ENCODE results near the gene HAUS7. TPM values are rescaled to one million over a fixed set of nuclear protein-coding genes. Genes with fewer than 3 reads are reported as not detected.

HAUS7 gene
- total RNA-seq, 1 experiment from 2014 or later = 59.9 TPM

GRCh38 chrX:153423652-153424051 is 46.7 kb downstream of the HAUS7 start:
- Histone ChIP-seq H3K4me1 (ENCODE audit: control insufficient read depth, insufficient read depth, low read length) (no peaks in the 10 kb centered on the region), H3K9me3 (ENCODE audit: control insufficient read depth, insufficient read depth, low read depth, low read length) (no peaks in the 10 kb centered on the region), H3K4me3 (ENCODE audit: low read depth in 2 of 2, low read length in 2 of 2) (no peak overlapping the region), H3K27ac (ENCODE audit: low read length) (no peak overlapping the region), H3K27me3 (ENCODE audit: control insufficient read depth, insufficient read depth, low read length) (no peaks in the 10 kb centered on the region), H3K36me3 (ENCODE audit: control insufficient read depth, insufficient read depth, low read length) (no peaks in the 10 kb centered on the region)
- in situ Hi-C loops (cut with HindIII; ENCODE audit: low pct_unique_long_range_greater_than_20kb, low sequenced_read_pairs) (no loop called here), intact Hi-C loops (cut with micrococcal nuclease; ENCODE audit: unreplicated experiment) (no loop called here)
- ATAC-seq (no peak), DNase-seq (ENCODE audit: low read depth, low spot score) (no peak)
- CTCF ChIA-PET = no interaction called here
- POLR2A ChIA-PET = no interaction called here
- TF ChIP-seq POLR2AphosphoS5 (IDR thresholded peaks at IDR 0.05; ENCODE audit: low read depth, low read length) (no peak), CTCF (IDR thresholded peaks at IDR 0.05) (no peak)
- no TSS peak for BruUV-seq (replicated peaks)

- H3K4me3 ChIP-seq (ENCODE audit: low read depth in 2 of 2, low read length in 2 of 2) = no peak overlapping the region
- H3K4me1 ChIP-seq (ENCODE audit: control insufficient read depth, insufficient read depth, low read length) = no peaks in the 10 kb centered on the region
- POLR2A ChIA-PET = no interaction called here
- H3K36me3 ChIP-seq (ENCODE audit: control insufficient read depth, insufficient read depth, low read length) = no peaks in the 10 kb centered on the region
- TF ChIP-seq SIN3A (IDR thresholded peaks at IDR 0.05; ENCODE audit: borderline replicate concordance, insufficient read depth, low read depth, low read length) (no peak), TCF7L2 (IDR thresholded peaks at IDR 0.05; ENCODE audit: low read depth, low read length) (no peak), REST (IDR thresholded peaks at IDR 0.05; ENCODE audit: insufficient read depth in 1 of 2, low read depth in 2 of 2, low read length in 1 of 2) (no peak), POLR2AphosphoS5 (IDR thresholded peaks at IDR 0.05; ENCODE audit: low read depth, low read length) (no peak), CTCF (IDR thresholded peaks at IDR 0.05) (no peak)
- CTCF ChIA-PET = no interaction called here
- BruUV-seq (replicated peaks) = no TSS peak
- in situ Hi-C loops (cut with HindIII; ENCODE audit: low pct_unique_long_range_greater_than_20kb, low sequenced_read_pairs) (no loop called here), intact Hi-C loops (cut with micrococcal nuclease; ENCODE audit: unreplicated experiment) (no loop called here)
- no peak overlapping the region for H3K27ac ChIP-seq (ENCODE audit: low read length)
- no peak for ATAC-seq
- no peak for DNase-seq (ENCODE audit: low read depth, low spot score)
- H3K9me3 ChIP-seq (ENCODE audit: control insufficient read depth, insufficient read depth, low read depth, low read length) = no peaks in the 10 kb centered on the region
- no peaks in the 10 kb centered on the region for H3K27me3 ChIP-seq (ENCODE audit: control insufficient read depth, insufficient read depth, low read length)
Measured at GRCh38 chrX:153421856-153422255, 48.5 kb downstream of the HAUS7 start.
